HFFc6 (cell line): ENCODE data around the gene MAGEC3. TPM values are rescaled to one million over a fixed set of nuclear protein-coding genes. Genes with fewer than 3 reads are reported as not detected.

ENCODE experiments used
- DNase-seq: peaks from one replicate; pipeline ENCODE4 v3.0.0-alpha.2; 2018
- H3K27ac Mint-ChIP-seq: 2 replicates; pipeline ENCODE4 v1.8.0; 2020; ENCODE audit warnings: mild to moderate bottlenecking, mixed read lengths
- H3K27me3 Mint-ChIP-seq: 2 replicates; pipeline ENCODE4 v1.8.0; 2021; ENCODE audit warnings: mild to moderate bottlenecking, moderate library complexity, mixed read lengths; ENCODE audit not compliant: insufficient read depth
- H3K36me3 Mint-ChIP-seq: 2 replicates; pipeline ENCODE4 v1.8.0; 2021; ENCODE audit warnings: low read depth, mixed read lengths
- H3K4me1 Mint-ChIP-seq: 2 replicates; pipeline ENCODE4 v1.8.0; 2020; ENCODE audit warnings: low read depth, mixed read lengths
- H3K4me3 Mint-ChIP-seq: 2 replicates; pipeline ENCODE4 v1.8.0; 2020; ENCODE audit warnings: mild to moderate bottlenecking, moderate library complexity, mixed read lengths
- H3K9me3 Mint-ChIP-seq: 2 replicates; pipeline ENCODE4 v1.8.0; 2020; ENCODE audit warnings: mild to moderate bottlenecking, mixed read lengths
- total RNA-seq, 6 experiments: library from RNA; stranded (reverse); fragmentation: NEBNext Ultra II Directional; extraction: Animal tissue kit (Norgen Biotek cat#: 25700); gene quantifications; 2 replicates in 1 of 6; 3 replicates in 5 of 6; pipeline ENCODE4 v1.2.3, GENCODE V29; 2021
- TF ChIP-seq, protein P1 (sequence below): fragments of 200-600 bp; sonication (generic); IDR thresholded peaks from 2 replicates; pipeline ENCODE4 v1.5.0; 2021; ENCODE audit warnings: antibody characterized with exemption, mild to moderate bottlenecking

Gene MAGEC3
- total RNA-seq, 6 experiments from 2014 or later, result 0.24 TPM; not detected in 5

GRCh38 chrX:141897690-141898089 lies 59.6 kb downstream of the MAGEC3 start:
- Mint-ChIP-seq H3K9me3 (no peaks in the 10 kb centered on the region), H3K27ac (no peak overlapping the region), H3K4me3 (no peak overlapping the region), H3K4me1 (no peaks in the 10 kb centered on the region), H3K36me3 (no peaks in the 10 kb centered on the region), H3K27me3 (peaks cover 3% of the 10 kb centered on the region; the same call in 1 of the 2 replicates)
- no peak for DNase-seq
- TF ChIP-seq, protein P1, sequence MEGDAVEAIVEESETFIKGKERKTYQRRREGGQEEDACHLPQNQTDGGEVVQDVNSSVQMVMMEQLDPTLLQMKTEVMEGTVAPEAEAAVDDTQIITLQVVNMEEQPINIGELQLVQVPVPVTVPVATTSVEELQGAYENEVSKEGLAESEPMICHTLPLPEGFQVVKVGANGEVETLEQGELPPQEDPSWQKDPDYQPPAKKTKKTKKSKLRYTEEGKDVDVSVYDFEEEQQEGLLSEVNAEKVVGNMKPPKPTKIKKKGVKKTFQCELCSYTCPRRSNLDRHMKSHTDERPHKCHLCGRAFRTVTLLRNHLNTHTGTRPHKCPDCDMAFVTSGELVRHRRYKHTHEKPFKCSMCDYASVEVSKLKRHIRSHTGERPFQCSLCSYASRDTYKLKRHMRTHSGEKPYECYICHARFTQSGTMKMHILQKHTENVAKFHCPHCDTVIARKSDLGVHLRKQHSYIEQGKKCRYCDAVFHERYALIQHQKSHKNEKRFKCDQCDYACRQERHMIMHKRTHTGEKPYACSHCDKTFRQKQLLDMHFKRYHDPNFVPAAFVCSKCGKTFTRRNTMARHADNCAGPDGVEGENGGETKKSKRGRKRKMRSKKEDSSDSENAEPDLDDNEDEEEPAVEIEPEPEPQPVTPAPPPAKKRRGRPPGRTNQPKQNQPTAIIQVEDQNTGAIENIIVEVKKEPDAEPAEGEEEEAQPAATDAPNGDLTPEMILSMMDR, result no peak

DNA sequence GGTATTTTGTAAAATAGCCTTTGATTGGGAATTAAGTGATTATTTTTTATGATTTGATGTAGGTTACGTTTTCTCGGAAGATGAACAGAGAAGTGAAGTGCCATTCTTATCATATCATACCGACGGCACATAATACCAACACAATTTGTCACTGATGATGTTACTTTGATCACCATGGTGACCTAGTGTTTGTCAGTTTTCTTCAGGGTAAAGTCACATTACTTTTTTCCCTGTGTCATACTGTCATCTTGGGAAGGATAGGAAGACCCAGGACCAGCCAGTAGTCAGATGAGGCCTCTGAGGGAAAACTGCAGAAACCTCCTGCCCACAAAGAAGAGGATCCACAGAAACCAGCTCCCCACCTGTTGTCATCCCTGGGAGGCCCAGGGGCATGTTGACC lies 64.2 kb downstream of the MAGEC3 start:
- no peak overlapping the region for H3K4me3 Mint-ChIP-seq
- H3K27me3 Mint-ChIP-seq, result peaks cover 13% of the 10 kb centered on the region
- no peak overlapping the region for H3K27ac Mint-ChIP-seq
- no peaks in the 10 kb centered on the region for H3K4me1 Mint-ChIP-seq
- DNase-seq, result no peak
- peaks cover 13% of the 10 kb centered on the region; the same call in 1 of the 2 replicates for H3K36me3 Mint-ChIP-seq
- TF ChIP-seq, protein P1, result no peak
- H3K9me3 Mint-ChIP-seq, result peaks cover 26% of the 10 kb centered on the region

DNA sequence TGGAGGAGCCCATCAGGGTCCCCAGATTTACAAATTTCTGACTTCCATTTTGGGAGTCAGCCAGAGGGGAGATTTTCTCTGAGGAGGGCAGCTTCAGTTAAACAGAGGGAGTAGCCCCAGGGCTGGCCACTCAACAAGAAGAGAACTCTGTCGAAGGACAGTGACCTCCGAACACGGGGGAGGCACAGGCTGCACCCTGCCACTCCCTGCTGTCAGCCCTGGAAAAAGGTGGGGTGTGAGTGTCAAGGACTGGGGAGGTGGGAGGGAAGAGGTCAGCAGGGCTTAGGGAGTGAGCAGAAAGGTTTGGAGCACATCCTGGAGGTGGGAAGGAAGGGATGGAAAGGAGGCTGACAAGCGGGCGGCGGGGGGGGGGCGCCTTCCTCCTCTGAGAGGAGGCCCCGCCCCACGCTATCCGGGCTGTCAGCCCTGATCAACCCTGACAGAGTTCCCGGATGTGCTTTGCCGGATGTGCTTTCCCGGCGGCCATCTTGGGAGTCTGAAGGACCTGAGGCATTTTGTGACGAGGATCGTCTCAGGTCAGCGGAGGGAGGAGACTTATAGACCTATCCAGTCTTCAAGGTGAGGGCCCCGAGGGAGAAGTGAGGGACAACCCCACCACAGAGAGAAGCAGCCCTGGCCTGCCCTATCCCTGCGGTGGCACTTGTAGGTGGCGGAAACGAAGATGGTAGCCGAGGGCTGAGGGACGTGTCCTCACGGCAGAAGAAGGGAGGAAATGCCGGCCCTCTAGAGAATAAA lies 65.5 kb downstream of the MAGEC3 start, which contains the start of gene MAGEC1:
TSS of gene MAGEC1 (plus strand) at position 495 of the 756 bp plus-strand sequence. CDS start 1,179 bp downstream, outside the sequence.
- Mint-ChIP-seq H3K36me3 (peaks cover 13% of the 10 kb centered on the region; the same call in 1 of the 2 replicates), H3K27me3 (peaks cover 16% of the 10 kb centered on the region), H3K4me1 (no peaks in the 10 kb centered on the region), H3K4me3 (no peak within 1 kb of the TSS), H3K9me3 (peaks cover 32% of the 10 kb centered on the region), H3K27ac (no peak within 1 kb of the TSS)
- TF ChIP-seq, protein P1, result no peak
- no peak for DNase-seq

DNA sequence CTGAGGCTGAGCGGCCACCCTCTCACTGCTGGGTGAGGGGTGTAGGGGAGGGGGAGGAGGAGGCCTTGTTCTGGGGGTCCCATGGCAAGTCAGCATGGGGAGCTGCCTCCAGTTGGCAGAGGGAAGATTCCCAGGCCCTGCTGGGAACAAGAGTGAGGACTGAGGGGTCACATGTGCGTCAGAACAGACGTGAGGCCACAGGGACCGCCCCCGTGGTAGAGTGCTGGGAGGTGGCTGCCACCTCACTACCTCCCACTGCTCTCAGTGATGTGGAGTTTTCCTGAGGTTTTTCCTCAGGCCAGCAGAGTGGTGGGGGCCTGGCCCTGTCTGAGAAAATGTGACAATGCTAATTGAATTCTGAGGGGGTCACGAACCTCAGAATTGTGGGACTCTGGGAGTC lies 66.1 kb downstream of the MAGEC3 start:
- peaks cover 13% of the 10 kb centered on the region; the same call in 1 of the 2 replicates for H3K36me3 Mint-ChIP-seq
- no peak overlapping the region for H3K4me3 Mint-ChIP-seq
- DNase-seq, result no peak
- TF ChIP-seq, protein P1, result no peak
- peaks cover 14% of the 10 kb centered on the region for H3K27me3 Mint-ChIP-seq
- H3K4me1 Mint-ChIP-seq, result no peaks in the 10 kb centered on the region
- H3K27ac Mint-ChIP-seq, result no peak overlapping the region
- peaks cover 32% of the 10 kb centered on the region for H3K9me3 Mint-ChIP-seq

- Mint-ChIP-seq H3K27me3 (no peaks in the 10 kb centered on the region; the same call in 1 of the 2 replicates), H3K36me3 (no peaks in the 10 kb centered on the region), H3K9me3 (no peaks in the 10 kb centered on the region), H3K4me1 (no peaks in the 10 kb centered on the region; the same call in 1 of the 2 replicates), H3K27ac (no peak overlapping the region), H3K4me3 (no peak overlapping the region)
- no peak for DNase-seq
- TF ChIP-seq, protein P1, result no peak
These were observed 79.7 kb downstream of the MAGEC3 start for GRCh38 chrX:141917801-141918200.
